ENCODE data around the gene STRADB.

STRADB gene

DNA sequence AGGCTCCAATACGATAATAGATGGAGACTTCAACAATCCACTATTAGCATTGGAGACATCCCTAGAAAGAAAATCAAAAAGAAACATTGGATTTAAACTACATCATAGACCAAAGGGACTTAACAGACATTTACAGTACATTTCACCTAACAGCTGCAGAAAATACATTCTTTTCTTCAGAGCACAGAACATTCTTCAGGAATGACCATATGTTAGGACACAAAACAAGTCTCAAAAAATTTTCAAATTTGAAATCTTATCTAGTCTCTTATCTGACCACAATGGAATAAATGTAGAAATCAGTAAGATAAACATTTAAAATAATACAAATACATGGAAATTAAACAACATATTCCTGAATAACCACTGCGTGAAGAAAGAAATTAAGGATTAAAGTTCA is 68.7 kb downstream of the STRADB start:
- no peaks in the 10 kb centered on the region for H3K27me3 ChIP-seq (ENCODE audit: insufficient read depth, low read depth, severe bottlenecking)
- no peak for DNase-seq
- no peak overlapping the region for H3K4me3 ChIP-seq (ENCODE audit: low read depth, low read length)
- peaks cover 3% of the 10 kb centered on the region for H3K9me3 ChIP-seq (ENCODE audit: severe bottlenecking)
- H3K27ac ChIP-seq = no peak overlapping the region
- no peaks in the 10 kb centered on the region for H3K36me3 ChIP-seq
- TF ChIP-seq, protein P1, sequence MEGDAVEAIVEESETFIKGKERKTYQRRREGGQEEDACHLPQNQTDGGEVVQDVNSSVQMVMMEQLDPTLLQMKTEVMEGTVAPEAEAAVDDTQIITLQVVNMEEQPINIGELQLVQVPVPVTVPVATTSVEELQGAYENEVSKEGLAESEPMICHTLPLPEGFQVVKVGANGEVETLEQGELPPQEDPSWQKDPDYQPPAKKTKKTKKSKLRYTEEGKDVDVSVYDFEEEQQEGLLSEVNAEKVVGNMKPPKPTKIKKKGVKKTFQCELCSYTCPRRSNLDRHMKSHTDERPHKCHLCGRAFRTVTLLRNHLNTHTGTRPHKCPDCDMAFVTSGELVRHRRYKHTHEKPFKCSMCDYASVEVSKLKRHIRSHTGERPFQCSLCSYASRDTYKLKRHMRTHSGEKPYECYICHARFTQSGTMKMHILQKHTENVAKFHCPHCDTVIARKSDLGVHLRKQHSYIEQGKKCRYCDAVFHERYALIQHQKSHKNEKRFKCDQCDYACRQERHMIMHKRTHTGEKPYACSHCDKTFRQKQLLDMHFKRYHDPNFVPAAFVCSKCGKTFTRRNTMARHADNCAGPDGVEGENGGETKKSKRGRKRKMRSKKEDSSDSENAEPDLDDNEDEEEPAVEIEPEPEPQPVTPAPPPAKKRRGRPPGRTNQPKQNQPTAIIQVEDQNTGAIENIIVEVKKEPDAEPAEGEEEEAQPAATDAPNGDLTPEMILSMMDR (IDR thresholded peaks at IDR 0.05; ENCODE audit: low read depth, low read length) = no peak

DNA sequence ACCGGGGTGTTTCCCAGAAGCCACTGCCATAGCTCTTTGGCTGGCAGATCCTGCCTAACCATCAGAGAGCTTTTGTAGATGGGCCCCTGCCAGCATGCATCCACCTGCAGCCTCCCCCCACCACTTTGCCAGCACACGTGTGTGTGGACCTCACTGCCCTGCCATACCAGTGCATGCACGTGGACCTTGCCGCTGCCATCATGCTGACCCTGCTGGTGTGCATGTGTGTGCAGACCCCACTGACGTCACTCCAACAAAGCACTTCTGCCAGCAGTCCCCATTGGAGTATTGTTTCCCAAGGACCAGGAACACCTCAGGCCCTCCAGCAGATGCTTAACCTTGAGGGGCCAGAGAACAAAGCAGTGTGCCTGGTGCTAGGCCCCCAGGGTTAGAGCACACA is 71.4 kb downstream of the STRADB start:
- DNase-seq = no peak
- no peaks in the 10 kb centered on the region for H3K36me3 ChIP-seq
- H3K9me3 ChIP-seq (ENCODE audit: severe bottlenecking) = peaks cover 3% of the 10 kb centered on the region
- H3K4me3 ChIP-seq (ENCODE audit: low read depth, low read length) = no peak overlapping the region
- H3K27ac ChIP-seq = no peak overlapping the region
- H3K27me3 ChIP-seq (ENCODE audit: insufficient read depth, low read depth, severe bottlenecking) = no peaks in the 10 kb centered on the region
- TF ChIP-seq, protein P1 (IDR thresholded peaks at IDR 0.05; ENCODE audit: low read depth, low read length) = no peak

DNA sequence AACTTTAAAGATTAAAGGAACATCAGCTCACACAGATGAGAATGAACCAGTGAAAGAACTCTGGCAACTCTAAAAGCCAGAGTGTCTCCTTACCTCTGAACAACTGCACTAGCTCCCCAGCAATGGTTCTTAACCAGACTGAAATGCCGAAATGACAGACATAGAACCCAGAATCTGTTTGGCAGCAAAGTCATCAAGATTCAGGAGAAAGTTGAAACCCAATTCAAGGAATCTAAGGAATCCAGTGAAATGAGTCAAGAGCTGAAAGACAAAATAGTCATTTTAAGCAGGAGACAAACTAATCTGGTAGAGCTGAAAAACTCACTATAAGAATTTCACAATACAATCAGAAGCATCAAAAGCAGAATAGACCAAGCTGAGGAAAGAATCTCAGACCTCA is 72.0 kb downstream of the STRADB start:
- peaks cover 3% of the 10 kb centered on the region for H3K9me3 ChIP-seq (ENCODE audit: severe bottlenecking)
- no peak for DNase-seq
- TF ChIP-seq, protein P1 (IDR thresholded peaks at IDR 0.05; ENCODE audit: low read depth, low read length) = no peak

More for the DNA sequence above, 72.0 kb downstream of the STRADB start:
- H3K36me3 ChIP-seq = no peaks in the 10 kb centered on the region
- H3K27ac ChIP-seq = no peak overlapping the region
- H3K4me3 ChIP-seq (ENCODE audit: low read depth, low read length) = no peak overlapping the region
- H3K27me3 ChIP-seq (ENCODE audit: insufficient read depth, low read depth, severe bottlenecking) = no peaks in the 10 kb centered on the region

All from WERI-Rb-1 (cell line).